ENCODE data around the gene PKN3.

DNA sequence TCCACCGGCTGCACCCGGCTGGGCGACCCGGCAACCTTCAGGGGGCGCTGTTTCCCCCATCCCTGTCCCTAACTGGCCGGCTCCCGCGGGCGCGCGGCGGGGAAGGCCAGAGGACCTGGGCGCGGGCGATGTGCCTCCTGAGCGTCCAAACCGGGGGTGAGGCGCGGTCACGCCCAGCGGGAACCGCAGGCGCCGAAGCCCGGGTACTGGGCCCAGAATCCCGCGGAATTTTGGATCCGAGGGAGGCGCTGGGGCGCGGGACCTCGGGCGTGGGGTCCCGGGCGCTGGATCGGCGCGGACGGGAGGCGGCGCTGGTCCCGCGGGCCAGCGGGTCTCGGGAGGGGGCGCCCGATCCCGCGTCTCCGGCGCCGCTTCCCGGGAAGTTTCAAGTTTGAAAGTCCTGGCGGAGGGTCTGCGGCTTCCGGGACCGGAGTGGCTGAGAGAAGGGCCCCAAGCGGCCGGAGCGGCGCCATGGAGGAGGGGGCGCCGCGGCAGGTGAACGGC is at the start of gene PKN3:
- TF ChIP-seq POLR2AphosphoS5 (IDR thresholded peaks at IDR 0.05), result peak in 1 of 4 donors; percentile 38
- TF ChIP-seq, protein P1, sequence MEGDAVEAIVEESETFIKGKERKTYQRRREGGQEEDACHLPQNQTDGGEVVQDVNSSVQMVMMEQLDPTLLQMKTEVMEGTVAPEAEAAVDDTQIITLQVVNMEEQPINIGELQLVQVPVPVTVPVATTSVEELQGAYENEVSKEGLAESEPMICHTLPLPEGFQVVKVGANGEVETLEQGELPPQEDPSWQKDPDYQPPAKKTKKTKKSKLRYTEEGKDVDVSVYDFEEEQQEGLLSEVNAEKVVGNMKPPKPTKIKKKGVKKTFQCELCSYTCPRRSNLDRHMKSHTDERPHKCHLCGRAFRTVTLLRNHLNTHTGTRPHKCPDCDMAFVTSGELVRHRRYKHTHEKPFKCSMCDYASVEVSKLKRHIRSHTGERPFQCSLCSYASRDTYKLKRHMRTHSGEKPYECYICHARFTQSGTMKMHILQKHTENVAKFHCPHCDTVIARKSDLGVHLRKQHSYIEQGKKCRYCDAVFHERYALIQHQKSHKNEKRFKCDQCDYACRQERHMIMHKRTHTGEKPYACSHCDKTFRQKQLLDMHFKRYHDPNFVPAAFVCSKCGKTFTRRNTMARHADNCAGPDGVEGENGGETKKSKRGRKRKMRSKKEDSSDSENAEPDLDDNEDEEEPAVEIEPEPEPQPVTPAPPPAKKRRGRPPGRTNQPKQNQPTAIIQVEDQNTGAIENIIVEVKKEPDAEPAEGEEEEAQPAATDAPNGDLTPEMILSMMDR (IDR thresholded peaks at IDR 0.05), result peak; percentile 69 to 92 (median 76)
- no peak for TF ChIP-seq EP300 (IDR thresholded peaks at IDR 0.05)
